GM12878 (cell line): ENCODE measurements around the gene TIMM17A. TPM values are rescaled to one million over a fixed set of nuclear protein-coding genes. Genes with fewer than 3 reads are reported as not detected.

Source experiments
- BHLHE40 ChIP-seq, 2 experiments: fragments of 450-650 bp in 1 of 2; IDR thresholded peaks; 2 replicates each; pipeline ENCODE4 v1.6.1; 2011 to 2017; ENCODE audit warnings: low read depth in 2 of 2, borderline replicate concordance in 1 of 2, improper control_type of control experiment in 1 of 2, low read length in 1 of 2, mild to moderate bottlenecking in 1 of 2
- ELK1 ChIP-seq: IDR thresholded peaks from 2 replicates; pipeline ENCODE4 v1.6.1; 2012; ENCODE audit warnings: low read depth, low read length, improper control_type of control experiment
- HDAC6 ChIP-seq: fragments of 200-600 bp; sonication (generic); IDR thresholded peaks from one replicate; pipeline ENCODE4 v1.8.0; 2017; ENCODE audit warnings: antibody characterized with exemption; ENCODE audit not compliant: unreplicated experiment
- LARP7 ChIP-seq: fragments of 450-650 bp; IDR thresholded peaks from 2 replicates; pipeline ENCODE4 v1.6.1; 2017; ENCODE audit warnings: mild to moderate bottlenecking
- MXI1 ChIP-seq: fragments of 150-350 bp; IDR thresholded peaks from 2 replicates; pipeline ENCODE4 v1.6.1; 2011; ENCODE audit warnings: low read depth, mild to moderate bottlenecking, inconsistent platforms, low read length, improper control_type of control experiment
- NBN ChIP-seq: fragments of 450-650 bp; IDR thresholded peaks from 2 replicates; pipeline ENCODE4 v1.6.1; 2016
- NR2C1 ChIP-seq: fragments of 450-650 bp; IDR thresholded peaks from 2 replicates; pipeline ENCODE4 v1.6.1; 2017; ENCODE audit warnings: antibody characterized with exemption, mild to moderate bottlenecking, moderate library complexity
- PKNOX1 ChIP-seq: fragments of 450-650 bp; IDR thresholded peaks from 2 replicates; pipeline ENCODE4 v1.6.1; 2016; ENCODE audit warnings: mild to moderate bottlenecking
- POLR2A ChIP-seq: IDR thresholded peaks from 2 replicates; pipeline ENCODE4 v1.6.1; 2011; ENCODE audit warnings: low read depth, mild to moderate bottlenecking, low read length
- RB1 ChIP-seq: fragments of 450-650 bp; formaldehyde crosslinking; IDR thresholded peaks from 2 replicates; pipeline ENCODE4 v1.6.1; 2017; ENCODE audit warnings: mild to moderate bottlenecking, borderline replicate concordance
- REST ChIP-seq: IDR thresholded peaks from 2 replicates; pipeline ENCODE4 v1.6.1; 2012; ENCODE audit warnings: mild to moderate bottlenecking, low read depth, low read length
- SMC3 ChIP-seq: IDR thresholded peaks from 2 replicates; pipeline ENCODE4 v1.6.1; 2011; ENCODE audit warnings: low read length, improper control_type of control experiment, borderline replicate concordance
- SPI1 ChIP-seq: IDR thresholded peaks from 2 replicates; pipeline ENCODE4 v1.6.1; 2011; ENCODE audit warnings: low read depth, mild to moderate bottlenecking, low read length, moderate library complexity, borderline replicate concordance; ENCODE audit not compliant: insufficient read depth
- TARDBP ChIP-seq: IDR thresholded peaks from 2 replicates; pipeline ENCODE4 v1.6.1; 2016; ENCODE audit warnings: borderline replicate concordance
- ZBTB33 ChIP-seq: fragments of 450-650 bp; IDR thresholded peaks from 2 replicates; pipeline ENCODE4 v1.6.1; 2017; ENCODE audit warnings: mild to moderate bottlenecking
- ZNF207 ChIP-seq: fragments of 450-650 bp; IDR thresholded peaks from 2 replicates; pipeline ENCODE4 v1.6.1; 2014; ENCODE audit warnings: antibody characterized with exemption, mild to moderate bottlenecking, borderline replicate concordance
- ZZZ3 ChIP-seq: IDR thresholded peaks from 2 replicates; pipeline ENCODE4 v1.6.1; 2011; ENCODE audit warnings: low read depth; ENCODE audit not compliant: control insufficient read depth, insufficient read length
- polyA plus RNA-seq, 11 experiments: library from polyadenylated mRNA; depleted of rRNA in 4 of 11; unstranded in 6 of 11; stranded (reverse) in 5 of 11; fragments of >200 nt; fragmentation: Nextera tagmentation in 4 of 11; fragmentation: Illumina TruSeq in 1 of 11; extraction: Ambion mirVana in 4 of 11; extraction: Trizol in 1 of 11; gene quantifications; 1 replicate in 1 of 11; 2 replicates in 10 of 11; pipeline versions ENCODE4 v1.2.1 to v1.2.3, GENCODE V29; 2011 to 2016; ENCODE audit warnings: inconsistent platforms in 2 of 11, missing spikeins in 2 of 11, low read depth in 1 of 11
- total RNA-seq, 4 experiments: library from RNA; depleted of rRNA in 3 of 4; stranded (reverse); fragments of >200 nt in 3 of 4; fragmentation: Illumina TruSeq in 1 of 4; extraction: Trizol in 1 of 4; gene quantifications; 2 replicates each; pipeline versions ENCODE4 v1.2.1 to v1.2.3, GENCODE V29; 2013 to 2021
- TF ChIP-seq, protein P1 (sequence below): fragments of 450-650 bp; IDR thresholded peaks from 2 replicates; pipeline ENCODE4 v1.6.1; 2016; ENCODE audit warnings: mild to moderate bottlenecking, moderate library complexity, borderline replicate concordance

TIMM17A gene
- total and polyA plus RNA-seq, 10 of the 15 experiments (the other 5 are each of a cell fraction or from before 2014, with no cell fraction given), result 68.6 to 357 (median 92.4) TPM

GRCh38 chr1:201955009-201955728 is at the start of gene TIMM17A (continued):
- TF ChIP-seq RB1, result 0 out of 2 replicates have a peak, but pooled peaks have one; percentile 19
- TF ChIP-seq BHLHE40 (IDR thresholded peaks at IDR 0.05; ENCODE audit: borderline replicate concordance in 1 of 2, low read depth in 2 of 2, low read length in 1 of 2), result peak; percentile 43 to 78
- no peak for TF ChIP-seq PKNOX1
- TF ChIP-seq ZZZ3, result no peak
- TF ChIP-seq, protein P1, sequence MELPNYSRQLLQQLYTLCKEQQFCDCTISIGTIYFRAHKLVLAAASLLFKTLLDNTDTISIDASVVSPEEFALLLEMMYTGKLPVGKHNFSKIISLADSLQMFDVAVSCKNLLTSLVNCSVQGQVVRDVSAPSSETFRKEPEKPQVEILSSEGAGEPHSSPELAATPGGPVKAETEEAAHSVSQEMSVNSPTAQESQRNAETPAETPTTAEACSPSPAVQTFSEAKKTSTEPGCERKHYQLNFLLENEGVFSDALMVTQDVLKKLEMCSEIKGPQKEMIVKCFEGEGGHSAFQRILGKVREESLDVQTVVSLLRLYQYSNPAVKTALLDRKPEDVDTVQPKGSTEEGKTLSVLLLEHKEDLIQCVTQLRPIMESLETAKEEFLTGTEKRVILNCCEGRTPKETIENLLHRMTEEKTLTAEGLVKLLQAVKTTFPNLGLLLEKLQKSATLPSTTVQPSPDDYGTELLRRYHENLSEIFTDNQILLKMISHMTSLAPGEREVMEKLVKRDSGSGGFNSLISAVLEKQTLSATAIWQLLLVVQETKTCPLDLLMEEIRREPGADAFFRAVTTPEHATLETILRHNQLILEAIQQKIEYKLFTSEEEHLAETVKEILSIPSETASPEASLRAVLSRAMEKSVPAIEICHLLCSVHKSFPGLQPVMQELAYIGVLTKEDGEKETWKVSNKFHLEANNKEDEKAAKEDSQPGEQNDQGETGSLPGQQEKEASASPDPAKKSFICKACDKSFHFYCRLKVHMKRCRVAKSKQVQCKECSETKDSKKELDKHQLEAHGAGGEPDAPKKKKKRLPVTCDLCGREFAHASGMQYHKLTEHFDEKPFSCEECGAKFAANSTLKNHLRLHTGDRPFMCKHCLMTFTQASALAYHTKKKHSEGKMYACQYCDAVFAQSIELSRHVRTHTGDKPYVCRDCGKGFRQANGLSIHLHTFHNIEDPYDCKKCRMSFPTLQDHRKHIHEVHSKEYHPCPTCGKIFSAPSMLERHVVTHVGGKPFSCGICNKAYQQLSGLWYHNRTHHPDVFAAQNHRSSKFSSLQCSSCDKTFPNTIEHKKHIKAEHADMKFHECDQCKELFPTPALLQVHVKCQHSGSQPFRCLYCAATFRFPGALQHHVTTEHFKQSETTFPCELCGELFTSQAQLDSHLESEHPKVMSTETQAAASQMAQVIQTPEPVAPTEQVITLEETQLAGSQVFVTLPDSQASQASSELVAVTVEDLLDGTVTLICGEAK, result peak; percentile 81; the same call in 1 of the 2 replicates
- TF ChIP-seq LARP7, result peak; percentile 85; the same call in 1 of the 2 replicates
- TF ChIP-seq NBN, result peak; percentile 97
- TF ChIP-seq POLR2A, result peak; percentile 99
- no peak for TF ChIP-seq REST
- TF ChIP-seq SPI1, result peak; percentile 69
- no peak for TF ChIP-seq ZNF207
- TF ChIP-seq ZBTB33, result no peak
- no peak for TF ChIP-seq SMC3
- TF ChIP-seq TARDBP, result no peak; the same call in 1 of the 2 replicates
- peak; percentile 85; the same call in 1 of the 2 replicates for TF ChIP-seq MXI1
- peak; percentile 94 for TF ChIP-seq NR2C1
- TF ChIP-seq ELK1, result 0 out of 2 replicates have a peak, but pooled peaks have one; percentile 30
- no peak for TF ChIP-seq HDAC6
